ENCODE data around the gene PILRB. TPM values are rescaled to one million over a fixed set of nuclear protein-coding genes. Genes with fewer than 3 reads are reported as not detected.
"Not testable (repeated sequence)": the region's sequence is repeated elsewhere in the genome, so short reads cannot be mapped to it uniquely, and the experiment has no call there.

Gene PILRB
- total and polyA plus RNA-seq, 9 of the 15 experiments (the other 6 are each of a cell fraction or from before 2014, with no cell fraction given): 6.2 to 94.6 (median 37.0) TPM

- H2AFZ ChIP-seq (ENCODE audit: low read depth, low read length); BruUV-seq (replicated peaks); H3K4me1 ChIP-seq (replicated peaks in 1 of 2; ENCODE audit: control insufficient read depth in 2 of 2, insufficient read depth in 2 of 2, low read length in 2 of 2); H3K27me3 ChIP-seq (ENCODE audit: control insufficient read depth in 2 of 2, insufficient read depth in 2 of 2, low read length in 2 of 2); H3K9me3 ChIP-seq (replicated peaks; ENCODE audit: control insufficient read depth, insufficient read depth, low read depth, low read length); H3K27ac ChIP-seq (ENCODE audit: extremely low read depth, low read depth, low read length); H3K4me3 ChIP-seq; H3K9ac ChIP-seq (ENCODE audit: insufficient read depth in 1 of 2, low read depth in 2 of 2, low read length in 2 of 2); H3K9me1 ChIP-seq (ENCODE audit: control insufficient read depth, insufficient read depth, low read length); intact Hi-C loops (cut with micrococcal nuclease); H3K4me2 ChIP-seq (ENCODE audit: insufficient read depth, low read length); H4K20me1 ChIP-seq (replicated peaks; ENCODE audit: control insufficient read depth, insufficient read depth, low read length): not testable (repeated sequence)
- WGBS (ENCODE audit: insufficient coverage, low coverage, missing lambda C conversion rate): 0% methylated on average over 2 of the region's 5 CpGs
- peak in 2 of 3 experiments; percentile 38 to 39; a peak in 3 of 6 replicates for TF ChIP-seq CTCF (IDR thresholded peaks at IDR 0.05 in 2 of 3, conservative IDR thresholded peaks at IDR 0.05 in 1 of 3; ENCODE audit: insufficient read depth in 2 of 3, low read depth in 1 of 3, low read length in 3 of 3)
- peak; percentile 30 for TF ChIP-seq CTCFL (IDR thresholded peaks at IDR 0.05; ENCODE audit: borderline replicate concordance, insufficient read depth, low read depth, low read length, poor library complexity, severe bottlenecking)
- POLR2A ChIA-PET: interaction anchor here (0.6 to 1.8 kb wide), 5 partner anchors 10 to 272 kb away, joined by 3 to 7 read pairs (median 3); no protein-coding TSS in a partner anchor
- Histone ChIP-seq H3K36me3 (ENCODE audit: control insufficient read depth, insufficient read depth, low read length) (peaks cover 83% of the 10 kb centered on the region), H3K79me2 (ENCODE audit: control insufficient read depth, insufficient read depth, low read length) (peaks cover 38% of the 10 kb centered on the region)
- FAIRE-seq (peak; percentile 40), DNase-seq (ENCODE audit: extremely low read depth in 1 of 4, low spot score in 3 of 4) (peak in 1 of 4 experiments; percentile 67), ATAC-seq (peak; percentile 57)
- CTCF ChIA-PET (ENCODE audit: low intra/inter-chr PET ratio): interaction anchor here (0.9 kb wide), 1 partner anchor 213 kb away, joined by 4 read pairs; no protein-coding TSS in a partner anchor
- in situ Hi-C loops (cut with MboI): loop anchor here (5.0 kb wide), 1 partner anchor 213 kb away; no protein-coding TSS in a partner anchor
Observed at GRCh38 chr7:100345288-100345672, 12.6 kb upstream of the PILRB start.
